CD14-positive monocyte (primary cell): ENCODE results near the gene CEACAM1. TPM values are rescaled to one million over a fixed set of nuclear protein-coding genes. Genes with fewer than 3 reads are reported as not detected.

Experiments
- DNase-seq, 3 donors: peaks; one replicate each; pipeline ENCODE4 v3.0.0-alpha.2; 2011 to 2022
- H2AFZ ChIP-seq: 2 replicates; pipeline ENCODE4 v1.6.0; 2012; ENCODE audit warnings: mild to moderate bottlenecking, low read depth, low read length, inconsistent platforms; ENCODE audit not compliant: insufficient read depth, poor library complexity, severe bottlenecking
- H3K27ac ChIP-seq, 2 donors: 1 replicate in 1 of 2; 2 replicates in 1 of 2; pipeline ENCODE4 v1.5.1; 2012 to 2013; ENCODE audit warnings: low read length in 2 of 2, control low read depth in 1 of 2, inconsistent platforms in 1 of 2, low read depth in 1 of 2, mild to moderate bottlenecking in 1 of 2
- H3K27me3 ChIP-seq, 2 donors: one replicate each; pipeline versions ENCODE4 v1.6.0 to v1.6.1; 2011 to 2013; ENCODE audit warnings: low read length in 2 of 2; ENCODE audit not compliant: control insufficient read depth in 2 of 2, insufficient read depth in 2 of 2
- H3K36me3 ChIP-seq, 2 donors: replicated peaks in 1 of 2; 1 replicate in 1 of 2; 2 replicates in 1 of 2; pipeline versions ENCODE4 v1.5.1 to v1.6.1; 2012 to 2013; ENCODE audit warnings: low read length in 2 of 2, control low read depth in 1 of 2, inconsistent platforms in 1 of 2, mild to moderate bottlenecking in 1 of 2; ENCODE audit not compliant: insufficient read depth in 2 of 2, control insufficient read depth in 1 of 2
- H3K4me1 ChIP-seq, 2 donors: 1 replicate in 1 of 2; 2 replicates in 1 of 2; pipeline versions ENCODE4 v1.5.1 to v1.6.1; 2012 to 2013; ENCODE audit warnings: low read length in 2 of 2, control low read depth in 1 of 2, inconsistent platforms in 1 of 2, mild to moderate bottlenecking in 1 of 2, moderate library complexity in 1 of 2; ENCODE audit not compliant: insufficient read depth in 2 of 2, control insufficient read depth in 1 of 2
- H3K4me2 ChIP-seq: replicated peaks from 2 replicates; pipeline ENCODE3; 2012; ENCODE audit warnings: low read length, moderate library complexity, mild to moderate bottlenecking; ENCODE audit not compliant: poor library complexity, severe bottlenecking; ENCODE audit errors: extremely low read depth
- H3K4me3 ChIP-seq, 3 experiments: fragments of 200-600 bp in 1 of 3; sonication (generic) in 1 of 3; replicated peaks in 1 of 3; 1 replicate in 2 of 3; 2 replicates in 1 of 3; pipeline ENCODE4 v1.5.1; 2011 to 2013; ENCODE audit warnings: low read length in 3 of 3, mild to moderate bottlenecking in 3 of 3, control low read depth in 2 of 3, low read depth in 2 of 3, inconsistent platforms in 1 of 3, moderate library complexity in 1 of 3
- H3K79me2 ChIP-seq: 2 replicates; pipeline ENCODE4 v1.6.0; 2012; ENCODE audit warnings: mild to moderate bottlenecking, control low read depth, inconsistent platforms, low read length, moderate library complexity; ENCODE audit not compliant: insufficient read depth
- H3K9ac ChIP-seq: 2 replicates; pipeline ENCODE4 v1.6.0; 2017; ENCODE audit warnings: low read length, mild to moderate bottlenecking; ENCODE audit not compliant: insufficient read depth, poor library complexity, severe bottlenecking
- H3K9me3 ChIP-seq, 2 donors: replicated peaks in 1 of 2; 1 replicate in 1 of 2; 2 replicates in 1 of 2; pipeline versions ENCODE4 v1.5.1 to v1.6.1; 2012 to 2013; ENCODE audit warnings: low read length in 2 of 2, control low read depth in 1 of 2; ENCODE audit not compliant: control insufficient read depth in 1 of 2, insufficient read depth in 1 of 2
- H4K20me1 ChIP-seq: 2 replicates; pipeline ENCODE4 v1.6.0; 2012; ENCODE audit warnings: mild to moderate bottlenecking, low read length, control low read depth, moderate library complexity; ENCODE audit not compliant: insufficient read depth
- H3K27ac Mint-ChIP-seq, 7 donors: one replicate each; pipeline ENCODE4 v1.8.0; 2020; ENCODE audit warnings: mild to moderate bottlenecking in 7 of 7, mixed read lengths in 7 of 7, moderate library complexity in 6 of 7, inconsistent platforms in 2 of 7
- H3K27me3 Mint-ChIP-seq, 3 donors: one replicate each; pipeline ENCODE4 v1.8.0; 2021 to 2022; ENCODE audit warnings: low read depth in 3 of 3, mild to moderate bottlenecking in 3 of 3, mixed read lengths in 3 of 3, moderate library complexity in 3 of 3, inconsistent platforms in 1 of 3
- H3K36me3 Mint-ChIP-seq, 2 donors: one replicate each; pipeline ENCODE4 v1.8.0; 2020; ENCODE audit warnings: mixed read lengths in 2 of 2, inconsistent platforms in 1 of 2, mild to moderate bottlenecking in 1 of 2
- H3K4me1 Mint-ChIP-seq: one replicate; pipeline ENCODE4 v1.8.0; 2020; ENCODE audit warnings: mild to moderate bottlenecking, mixed read lengths
- H3K4me3 Mint-ChIP-seq, 2 donors: one replicate each; pipeline ENCODE4 v1.8.0; 2020; ENCODE audit warnings: mild to moderate bottlenecking in 2 of 2, mixed read lengths in 2 of 2, moderate library complexity in 1 of 2
- H3K9me3 Mint-ChIP-seq, 7 donors: one replicate each; pipeline ENCODE4 v1.8.0; 2020 to 2022; ENCODE audit warnings: mixed read lengths in 7 of 7, mild to moderate bottlenecking in 6 of 7, moderate library complexity in 6 of 7, inconsistent platforms in 2 of 7
- WGBS: methylation state at CpG from one replicate; pipeline ENCODE4 v1.1.5; 2013; ENCODE audit warnings: missing lambda C conversion rate; ENCODE audit not compliant: insufficient coverage; 5-methylcytosine and 5-hydroxymethylcytosine counted together
- intact Hi-C, 2 donors: fragments of 100-400 bp; cut with micrococcal nuclease; formaldehyde crosslinking; loops; one replicate each; pipeline versions ENCODE4 v1.15.0 to v1.15.1; 2023
- polyA plus RNA-seq, 3 donors: library from polyadenylated mRNA; depleted of rRNA in 1 of 3; unstranded in 2 of 3; stranded (reverse) in 1 of 3; fragments of 300-500 nt in 2 of 3; fragments of >200 nt in 1 of 3; fragmentation: Illumina TruSeq in 2 of 3; gene quantifications; 1 replicate in 2 of 3; 2 replicates in 1 of 3; pipeline ENCODE4 v1.2.3, GENCODE V29; 2012 to 2021
- TF ChIP-seq, protein P1 (sequence below): fragments of 200-600 bp; IDR thresholded peaks from one replicate; pipeline ENCODE4 v1.8.0; 2022; ENCODE audit warnings: antibody characterized with exemption, mild to moderate bottlenecking

The CEACAM1 gene
- polyA plus RNA-seq, 3 donors: 0.09 to 0.40 (median 0.22) TPM

DNA sequence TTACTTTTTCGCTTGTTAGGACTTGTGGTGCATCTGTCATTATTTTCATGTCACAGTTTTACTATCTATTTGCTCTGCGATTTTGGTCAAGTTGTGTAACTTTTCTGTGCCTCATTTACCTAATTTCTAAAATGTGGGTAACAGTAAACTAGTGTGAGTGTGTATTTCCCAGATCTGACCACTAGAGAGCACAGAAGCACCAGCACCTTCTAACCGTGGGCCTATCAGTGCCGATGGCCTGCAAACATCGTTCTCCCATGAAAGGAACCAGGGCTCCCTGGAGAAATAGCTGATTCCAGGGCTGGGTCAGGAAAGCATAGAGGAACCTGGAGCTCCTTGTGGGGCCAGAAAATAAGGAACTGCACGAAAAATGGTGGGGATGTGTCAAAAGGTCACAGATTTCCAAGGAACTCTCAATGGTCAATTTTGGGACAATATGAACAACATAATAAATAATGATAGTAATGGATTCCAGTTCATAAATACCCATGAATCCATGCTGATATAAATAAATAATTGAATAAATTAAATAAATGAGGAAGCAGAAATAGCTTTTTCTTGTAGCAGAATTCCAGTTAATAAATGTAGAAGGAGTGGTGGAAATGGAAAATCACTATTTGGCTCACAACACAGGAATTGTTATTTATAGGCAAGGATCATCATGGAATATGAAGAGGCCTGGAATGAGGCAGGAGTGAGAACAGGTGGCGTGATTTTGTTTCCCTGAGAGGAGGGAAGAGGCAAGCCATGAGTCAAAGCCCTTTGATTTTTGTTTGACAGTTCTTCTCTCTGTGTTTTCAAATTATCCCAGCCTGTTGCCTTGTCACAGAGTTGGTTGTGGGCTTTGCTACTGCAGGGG is 35.3 kb upstream of the CEACAM1 start:
- intact Hi-C loops: loop anchor here (5.0 to 10.0 kb wide), 2 partner anchors 34 to 2001 kb away; no protein-coding TSS in a partner anchor
- H3K36me3 Mint-ChIP-seq: no peaks in the 10 kb centered on the region
- Histone ChIP-seq H3K4me2 (no peak overlapping the region), H3K36me3 (no peaks in the 10 kb centered on the region), H3K27me3 (peaks cover 0 to 15% of the 10 kb centered on the region in 2 donors), H3K9me3 (no peaks in the 10 kb centered on the region), H3K9ac (no peak overlapping the region), H3K79me2 (no peaks in the 10 kb centered on the region), H3K4me1 (peaks cover 32 to 33% of the 10 kb centered on the region in 2 donors), H3K27ac (no peak overlapping the region), H3K4me3 (no peak overlapping the region), H4K20me1 (no peaks in the 10 kb centered on the region), H2AFZ (no peak overlapping the region)
- DNase-seq: peak; percentile 30 to 51 (median 50)
- H3K4me3 Mint-ChIP-seq: no peak overlapping the region
- H3K9me3 Mint-ChIP-seq: no peaks in the 10 kb centered on the region
- no peak overlapping the region for H3K27ac Mint-ChIP-seq
- H3K27me3 Mint-ChIP-seq: peaks cover 17 to 28% (median 23%) of the 10 kb centered on the region in 3 donors
- H3K4me1 Mint-ChIP-seq: peaks cover 43% of the 10 kb centered on the region
- 50% methylated on average over 2 of the region's 7 CpGs for WGBS
- TF ChIP-seq, protein P1, sequence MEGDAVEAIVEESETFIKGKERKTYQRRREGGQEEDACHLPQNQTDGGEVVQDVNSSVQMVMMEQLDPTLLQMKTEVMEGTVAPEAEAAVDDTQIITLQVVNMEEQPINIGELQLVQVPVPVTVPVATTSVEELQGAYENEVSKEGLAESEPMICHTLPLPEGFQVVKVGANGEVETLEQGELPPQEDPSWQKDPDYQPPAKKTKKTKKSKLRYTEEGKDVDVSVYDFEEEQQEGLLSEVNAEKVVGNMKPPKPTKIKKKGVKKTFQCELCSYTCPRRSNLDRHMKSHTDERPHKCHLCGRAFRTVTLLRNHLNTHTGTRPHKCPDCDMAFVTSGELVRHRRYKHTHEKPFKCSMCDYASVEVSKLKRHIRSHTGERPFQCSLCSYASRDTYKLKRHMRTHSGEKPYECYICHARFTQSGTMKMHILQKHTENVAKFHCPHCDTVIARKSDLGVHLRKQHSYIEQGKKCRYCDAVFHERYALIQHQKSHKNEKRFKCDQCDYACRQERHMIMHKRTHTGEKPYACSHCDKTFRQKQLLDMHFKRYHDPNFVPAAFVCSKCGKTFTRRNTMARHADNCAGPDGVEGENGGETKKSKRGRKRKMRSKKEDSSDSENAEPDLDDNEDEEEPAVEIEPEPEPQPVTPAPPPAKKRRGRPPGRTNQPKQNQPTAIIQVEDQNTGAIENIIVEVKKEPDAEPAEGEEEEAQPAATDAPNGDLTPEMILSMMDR: peak; percentile 78

DNA sequence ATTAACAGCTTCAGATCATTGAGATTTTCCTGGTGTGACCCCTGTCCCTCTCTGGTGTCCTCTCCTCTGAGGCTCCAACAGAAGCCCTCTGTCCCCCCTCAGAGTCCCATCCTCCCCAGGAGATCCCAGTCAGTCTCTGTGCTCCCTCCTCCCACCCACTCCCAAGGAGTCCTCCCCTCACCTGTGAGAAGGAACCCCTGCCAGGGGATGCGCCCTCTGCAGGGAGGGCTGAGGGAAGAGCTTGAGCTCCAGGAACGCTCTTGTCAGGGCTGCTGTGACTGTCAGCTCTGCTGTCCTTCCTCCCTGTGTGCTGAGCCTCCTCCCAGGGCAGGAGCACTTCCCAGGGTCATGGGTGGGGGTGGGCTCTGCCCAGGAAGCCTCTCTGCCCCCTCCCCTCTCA is 33.2 kb upstream of the CEACAM1 start:
- H3K27ac ChIP-seq: no peak overlapping the region
- no peak overlapping the region for H3K4me2 ChIP-seq
- Mint-ChIP-seq H3K27ac (no peak overlapping the region), H3K4me3 (peak overlapping the region in 1 of 2 donors; percentile 27), H3K27me3 (peaks cover 25 to 38% (median 32%) of the 10 kb centered on the region in 3 donors), H3K36me3 (peaks cover 0 to 4% of the 10 kb centered on the region in 2 donors), H3K4me1 (peaks cover 27% of the 10 kb centered on the region), H3K9me3 (peaks cover 3 to 9% (median 7%) of the 10 kb centered on the region in 7 donors)
- peaks cover 14 to 15% of the 10 kb centered on the region in 2 donors for H3K4me1 ChIP-seq
- no peaks in the 10 kb centered on the region for H4K20me1 ChIP-seq
- DNase-seq: no peak
- intact Hi-C loops: loop anchor here (5.0 to 10.0 kb wide), 2 partner anchors 36 to 2003 kb away; no protein-coding TSS in a partner anchor
- peaks cover 2 to 22% of the 10 kb centered on the region in 2 donors for H3K27me3 ChIP-seq
- no peaks in the 10 kb centered on the region for H3K79me2 ChIP-seq
- peaks cover 0 to 4% of the 10 kb centered on the region in 2 donors for H3K9me3 ChIP-seq
- H3K4me3 ChIP-seq: no peak overlapping the region
- no peak overlapping the region for H3K9ac ChIP-seq
- no peak overlapping the region for H2AFZ ChIP-seq
- WGBS: 82% methylated on average over 2 of the region's 2 CpGs
- H3K36me3 ChIP-seq: no peaks in the 10 kb centered on the region
- TF ChIP-seq, protein P1: no peak
